ENCODE measurements around the gene DNER.
"Not testable (repeated sequence)": the region's sequence is repeated elsewhere in the genome, so short reads cannot be mapped to it uniquely, and the experiment has no call there.

DNER gene

GRCh38 chr2:229714080-229714735 lies at the start of gene DNER:
Gene DNER (minus strand): TSS chr2:229714555. CDS start chr2:229714423, 132 bp downstream.
- DNase-seq (ENCODE audit: extremely low read depth in 1 of 2, low read depth in 1 of 2) = peak in 1 of 2 donors; percentile 14

- no peak for DNase-seq (ENCODE audit: extremely low read depth in 1 of 2, low read depth in 1 of 2)
These were observed 47.3 kb upstream of the DNER start for GRCh38 chr2:229761663-229762062.

- not testable (repeated sequence) for DNase-seq (ENCODE audit: extremely low read depth in 1 of 2, low read depth in 1 of 2)
These were observed 43.1 kb upstream of the DNER start for GRCh38 chr2:229757462-229757861.

GRCh38 chr2:229752970-229753729 lies 38.8 kb upstream of the DNER start:
- no peak for DNase-seq (ENCODE audit: extremely low read depth in 1 of 2, low read depth in 1 of 2)

DNA sequence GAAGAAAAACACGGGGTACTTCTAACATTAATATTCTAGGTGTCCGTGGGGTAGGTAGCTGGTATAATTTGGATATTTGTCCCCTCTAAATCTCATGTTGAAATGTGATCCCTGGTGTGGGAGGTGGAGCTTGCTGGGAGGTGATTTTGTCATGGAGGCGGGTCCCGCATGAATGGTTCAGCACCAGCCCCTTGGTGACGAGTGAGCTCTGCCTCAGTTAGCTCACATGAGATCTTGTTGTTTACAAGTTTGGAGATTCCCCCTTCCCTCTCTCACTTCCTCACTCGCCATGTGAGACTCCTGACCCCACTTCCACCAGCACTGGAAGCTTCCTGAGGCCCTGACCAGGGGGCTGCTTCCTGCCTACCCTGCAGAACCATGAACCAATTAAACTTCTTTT lies 35.4 kb upstream of the DNER start:
- no peak for DNase-seq (ENCODE audit: extremely low read depth in 1 of 2, low read depth in 1 of 2)

DNA sequence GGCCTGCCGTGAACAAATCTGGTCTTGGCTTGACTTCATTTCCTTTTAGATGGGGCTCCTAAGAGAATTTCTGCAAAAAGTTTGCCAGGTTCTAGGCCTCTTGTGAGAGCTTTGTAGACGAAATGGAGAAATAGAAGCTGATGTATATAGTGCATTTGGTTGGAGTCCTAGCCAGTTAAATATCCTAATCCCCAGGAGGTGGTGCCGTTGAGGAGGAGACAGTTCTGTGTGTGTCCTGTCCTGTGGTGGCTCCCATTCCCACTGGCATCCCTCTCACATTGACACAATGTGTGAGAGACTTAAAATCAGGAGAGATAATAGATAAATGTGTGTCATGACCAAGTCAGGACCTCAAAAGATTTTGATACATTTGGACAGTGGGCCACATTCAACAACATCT lies 34.6 kb upstream of the DNER start:
- DNase-seq (ENCODE audit: extremely low read depth in 1 of 2, low read depth in 1 of 2) = no peak

DNA sequence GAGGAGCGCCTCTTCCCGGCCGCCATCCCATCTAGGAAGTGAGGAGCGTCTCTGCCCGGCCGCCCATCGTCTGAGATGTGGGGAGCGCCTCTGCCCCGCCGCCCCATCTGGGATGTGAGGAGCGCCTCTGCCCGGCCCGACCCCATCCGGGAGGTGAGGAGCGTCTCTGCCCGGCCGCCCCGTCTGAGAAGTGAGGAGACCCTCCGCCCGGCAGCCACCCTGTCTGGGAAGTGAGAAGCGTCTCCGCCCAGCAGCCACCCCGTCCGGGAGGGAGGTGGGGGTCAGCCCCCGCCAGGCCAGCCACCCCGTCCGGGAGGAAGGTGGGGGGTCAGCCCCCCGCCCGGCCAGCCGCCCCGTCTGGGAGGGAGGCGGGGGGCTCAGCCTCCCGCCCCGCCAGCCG lies 28.3 kb upstream of the DNER start:
- not testable (repeated sequence) for DNase-seq (ENCODE audit: extremely low read depth in 1 of 2, low read depth in 1 of 2)

- no peak for DNase-seq (ENCODE audit: extremely low read depth in 1 of 2, low read depth in 1 of 2)
These were observed 25.9 kb upstream of the DNER start for GRCh38 chr2:229740279-229740678.

DNA sequence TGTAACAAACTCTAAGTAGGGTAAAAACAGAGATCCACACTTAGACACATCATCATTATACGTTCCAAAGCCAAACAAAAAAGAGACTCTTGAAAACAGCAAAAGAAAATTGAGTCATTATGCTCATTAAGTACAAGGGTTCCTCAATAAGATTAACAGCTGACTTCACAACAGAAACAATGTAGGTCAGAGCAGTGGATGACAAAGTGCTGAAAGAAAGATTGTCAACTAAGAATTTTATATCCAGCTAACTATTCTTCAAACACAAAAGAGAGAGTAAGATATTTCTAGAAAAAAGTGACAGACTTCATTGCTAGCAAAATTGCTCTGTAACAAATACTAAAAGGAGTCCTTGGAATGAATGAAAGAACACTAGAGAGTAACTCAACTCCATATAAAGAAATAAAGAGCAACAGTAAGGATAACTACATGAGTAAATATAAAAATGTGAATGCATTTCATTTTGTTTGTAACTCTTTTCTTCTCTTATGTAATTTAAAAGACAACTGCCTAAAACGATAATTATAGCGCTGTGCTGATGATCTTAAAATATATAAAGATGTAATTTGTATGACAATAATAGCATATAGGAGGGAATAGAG lies 23.8 kb upstream of the DNER start:
- DNase-seq (ENCODE audit: extremely low read depth in 1 of 2, low read depth in 1 of 2) = no peak

DNA sequence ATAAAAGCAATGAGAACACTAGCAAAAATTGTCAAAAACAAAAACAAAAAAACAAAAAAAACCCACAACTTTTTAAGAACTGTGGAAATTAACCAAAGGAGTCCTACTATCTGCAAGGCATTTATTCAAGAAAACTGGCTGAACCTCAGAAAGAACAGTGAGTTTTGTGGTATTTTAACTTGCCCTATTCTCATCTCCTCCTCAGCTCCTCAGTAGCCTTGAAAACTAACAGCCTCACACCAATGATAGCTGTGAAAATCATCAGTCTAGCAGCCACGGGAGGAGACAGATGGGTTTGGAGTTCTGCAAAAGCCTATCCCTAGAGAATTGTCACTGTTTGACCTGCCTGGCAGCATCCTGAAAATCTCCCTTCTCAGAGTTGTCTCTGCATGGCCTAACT lies 20.1 kb upstream of the DNER start:
- no peak for DNase-seq (ENCODE audit: extremely low read depth in 1 of 2, low read depth in 1 of 2)

- DNase-seq (ENCODE audit: extremely low read depth in 1 of 2, low read depth in 1 of 2) = no peak
These were observed 19.4 kb upstream of the DNER start for GRCh38 chr2:229733611-229734245.

DNA sequence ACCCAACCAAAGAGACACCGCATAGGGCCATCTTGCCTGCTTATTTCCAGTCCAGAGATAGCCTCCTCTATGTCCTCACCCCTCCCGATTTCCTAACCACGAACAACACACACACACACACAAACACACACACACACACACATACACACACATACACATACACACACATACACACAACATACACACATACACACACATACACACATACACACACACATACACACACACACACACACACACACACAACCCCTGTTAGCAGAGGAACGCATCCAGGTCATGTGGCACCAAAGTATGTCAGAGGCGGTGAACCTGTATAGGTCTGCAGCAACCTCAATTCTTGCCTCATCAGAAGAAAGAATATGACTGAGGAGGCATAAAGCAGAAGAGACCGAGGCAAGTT lies 18.5 kb upstream of the DNER start:
- DNase-seq (ENCODE audit: extremely low read depth in 1 of 2, low read depth in 1 of 2) = no peak

DNA sequence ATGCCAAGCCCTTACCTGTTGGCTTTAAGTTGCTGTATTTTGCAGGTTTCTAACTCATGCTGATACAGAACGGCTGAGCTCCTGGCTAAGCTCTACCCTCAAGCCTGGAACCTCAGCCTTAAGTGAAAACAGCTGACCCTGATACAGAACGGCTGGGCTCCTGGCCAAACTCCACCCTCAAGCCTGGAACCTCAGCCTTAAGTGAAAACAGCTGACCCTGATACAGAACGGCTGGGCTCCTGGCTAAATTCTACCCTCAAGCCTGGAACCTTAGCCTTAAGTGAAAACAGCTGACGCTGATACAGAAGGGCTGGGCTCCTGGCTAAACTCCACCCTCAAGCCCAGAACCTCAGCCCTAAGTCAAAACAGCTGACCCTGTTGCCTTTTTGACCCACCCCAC lies 17.6 kb upstream of the DNER start:
- no peak for DNase-seq (ENCODE audit: extremely low read depth in 1 of 2, low read depth in 1 of 2)

DNA sequence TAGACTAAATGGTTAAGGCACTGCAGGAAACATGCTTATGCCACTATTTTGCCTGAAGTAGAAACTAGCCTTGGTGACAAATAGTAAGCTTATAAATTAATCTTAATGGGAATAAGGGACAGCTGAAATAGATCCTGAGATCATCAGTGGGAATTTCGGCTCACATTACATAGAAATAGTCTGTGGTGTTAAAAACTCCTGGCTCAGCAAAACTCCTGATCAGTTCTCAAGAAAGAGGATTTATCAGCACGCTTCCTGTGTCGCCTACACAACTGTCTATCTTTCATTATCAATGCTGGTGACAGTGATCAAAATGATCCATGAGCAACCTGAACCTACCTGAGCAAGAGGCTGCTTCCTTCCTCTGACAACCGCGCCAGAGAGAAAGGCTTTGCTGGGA lies 17.0 kb upstream of the DNER start:
- no peak for DNase-seq (ENCODE audit: extremely low read depth in 1 of 2, low read depth in 1 of 2)

- no peak for DNase-seq (ENCODE audit: extremely low read depth in 1 of 2, low read depth in 1 of 2)
These were observed 14.0 kb upstream of the DNER start for GRCh38 chr2:229728370-229728769.

GRCh38 chr2:229726643-229727042 lies 12.3 kb upstream of the DNER start:
- no peak for DNase-seq (ENCODE audit: extremely low read depth in 1 of 2, low read depth in 1 of 2)

GRCh38 chr2:229725716-229726574 lies 11.6 kb upstream of the DNER start:
- DNase-seq (ENCODE audit: extremely low read depth in 1 of 2, low read depth in 1 of 2) = no peak

GRCh38 chr2:229723192-229723591 lies 8.8 kb upstream of the DNER start:
- DNase-seq (ENCODE audit: extremely low read depth in 1 of 2, low read depth in 1 of 2) = not testable (repeated sequence)

DNA sequence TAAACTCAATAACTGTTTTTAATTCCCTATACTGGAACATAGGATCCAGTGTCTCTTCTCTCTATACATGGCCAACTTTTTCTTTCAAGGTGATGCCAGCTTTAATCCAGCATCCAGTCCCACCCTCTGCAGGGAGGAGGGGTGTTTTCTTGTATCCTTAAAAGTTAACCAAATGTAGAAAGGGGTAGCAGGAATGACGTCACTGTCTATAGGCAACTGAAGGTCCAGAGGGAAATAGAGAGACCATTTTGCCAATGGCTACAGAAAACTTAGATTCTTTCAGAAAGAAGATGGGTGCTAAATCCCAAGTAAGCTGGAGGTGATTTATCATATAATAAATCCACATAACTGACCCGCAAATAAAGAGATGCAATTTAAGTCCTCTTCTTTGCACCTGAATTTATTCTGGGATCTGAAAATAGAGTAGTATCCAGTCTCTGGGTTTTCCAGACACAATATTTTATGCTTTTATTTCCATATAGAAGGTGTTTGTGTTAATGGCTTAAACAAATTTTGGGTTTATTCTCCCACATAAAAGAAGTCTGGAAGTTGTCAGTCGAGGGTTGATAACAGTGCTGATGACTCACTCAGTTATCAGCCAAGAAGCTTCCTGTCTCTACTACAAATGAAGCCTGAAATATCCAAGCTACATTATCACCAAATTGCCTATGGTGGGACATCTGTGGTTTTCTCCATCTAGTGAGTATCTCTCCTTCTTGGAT lies 5.7 kb upstream of the DNER start:
- DNase-seq (ENCODE audit: extremely low read depth in 1 of 2, low read depth in 1 of 2) = no peak

- no peak for DNase-seq (ENCODE audit: extremely low read depth in 1 of 2, low read depth in 1 of 2)
These were observed 3.7 kb upstream of the DNER start for GRCh38 chr2:229718057-229718456.
